ENCODE data around the gene ABI3.

DNA sequence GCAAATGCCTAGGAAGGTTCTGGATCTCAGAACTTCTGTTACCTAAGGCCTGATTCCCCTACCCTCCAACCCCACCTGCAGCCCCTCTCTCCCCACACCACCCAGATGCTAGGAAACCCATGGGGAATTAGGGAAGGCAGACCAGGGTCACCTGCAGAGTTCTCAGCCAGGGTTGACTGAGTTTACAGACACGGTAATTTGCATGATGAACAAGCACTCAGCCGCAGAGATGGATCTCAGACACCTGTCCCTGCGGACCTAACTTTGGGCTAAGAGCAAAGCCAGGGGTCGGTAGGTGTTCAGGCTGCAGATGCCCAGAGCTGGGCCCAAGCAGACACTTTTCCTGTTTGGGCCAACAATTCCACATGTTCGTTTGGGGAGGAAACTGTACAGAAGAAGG, 2.9 kb downstream of the ABI3 start:
- TF ChIP-seq EGR1 (IDR thresholded peaks at IDR 0.05; ENCODE audit: low read depth in 2 of 2): no peak
- TF ChIP-seq, protein P1, sequence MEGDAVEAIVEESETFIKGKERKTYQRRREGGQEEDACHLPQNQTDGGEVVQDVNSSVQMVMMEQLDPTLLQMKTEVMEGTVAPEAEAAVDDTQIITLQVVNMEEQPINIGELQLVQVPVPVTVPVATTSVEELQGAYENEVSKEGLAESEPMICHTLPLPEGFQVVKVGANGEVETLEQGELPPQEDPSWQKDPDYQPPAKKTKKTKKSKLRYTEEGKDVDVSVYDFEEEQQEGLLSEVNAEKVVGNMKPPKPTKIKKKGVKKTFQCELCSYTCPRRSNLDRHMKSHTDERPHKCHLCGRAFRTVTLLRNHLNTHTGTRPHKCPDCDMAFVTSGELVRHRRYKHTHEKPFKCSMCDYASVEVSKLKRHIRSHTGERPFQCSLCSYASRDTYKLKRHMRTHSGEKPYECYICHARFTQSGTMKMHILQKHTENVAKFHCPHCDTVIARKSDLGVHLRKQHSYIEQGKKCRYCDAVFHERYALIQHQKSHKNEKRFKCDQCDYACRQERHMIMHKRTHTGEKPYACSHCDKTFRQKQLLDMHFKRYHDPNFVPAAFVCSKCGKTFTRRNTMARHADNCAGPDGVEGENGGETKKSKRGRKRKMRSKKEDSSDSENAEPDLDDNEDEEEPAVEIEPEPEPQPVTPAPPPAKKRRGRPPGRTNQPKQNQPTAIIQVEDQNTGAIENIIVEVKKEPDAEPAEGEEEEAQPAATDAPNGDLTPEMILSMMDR (IDR thresholded peaks at IDR 0.05; ENCODE audit: low read depth, low read length, missing input control): no peak
- TF ChIP-seq MAX (IDR thresholded peaks at IDR 0.05): no peak
- TF ChIP-seq RAD21 (IDR thresholded peaks at IDR 0.05): no peak
- no peak for TF ChIP-seq NR2F2 (IDR thresholded peaks at IDR 0.05)
- TF ChIP-seq FOXA2 (IDR thresholded peaks at IDR 0.05): no peak
- TF ChIP-seq GABPA (IDR thresholded peaks at IDR 0.05 in 1 of 2, conservative IDR thresholded peaks at IDR 0.05 in 1 of 2): no peak
- no peak for TF ChIP-seq YY1 (IDR thresholded peaks at IDR 0.05)
- TF ChIP-seq, protein P2, sequence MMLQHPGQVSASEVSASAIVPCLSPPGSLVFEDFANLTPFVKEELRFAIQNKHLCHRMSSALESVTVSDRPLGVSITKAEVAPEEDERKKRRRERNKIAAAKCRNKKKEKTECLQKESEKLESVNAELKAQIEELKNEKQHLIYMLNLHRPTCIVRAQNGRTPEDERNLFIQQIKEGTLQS (IDR thresholded peaks at IDR 0.05): no peak
- TF ChIP-seq, protein P3, sequence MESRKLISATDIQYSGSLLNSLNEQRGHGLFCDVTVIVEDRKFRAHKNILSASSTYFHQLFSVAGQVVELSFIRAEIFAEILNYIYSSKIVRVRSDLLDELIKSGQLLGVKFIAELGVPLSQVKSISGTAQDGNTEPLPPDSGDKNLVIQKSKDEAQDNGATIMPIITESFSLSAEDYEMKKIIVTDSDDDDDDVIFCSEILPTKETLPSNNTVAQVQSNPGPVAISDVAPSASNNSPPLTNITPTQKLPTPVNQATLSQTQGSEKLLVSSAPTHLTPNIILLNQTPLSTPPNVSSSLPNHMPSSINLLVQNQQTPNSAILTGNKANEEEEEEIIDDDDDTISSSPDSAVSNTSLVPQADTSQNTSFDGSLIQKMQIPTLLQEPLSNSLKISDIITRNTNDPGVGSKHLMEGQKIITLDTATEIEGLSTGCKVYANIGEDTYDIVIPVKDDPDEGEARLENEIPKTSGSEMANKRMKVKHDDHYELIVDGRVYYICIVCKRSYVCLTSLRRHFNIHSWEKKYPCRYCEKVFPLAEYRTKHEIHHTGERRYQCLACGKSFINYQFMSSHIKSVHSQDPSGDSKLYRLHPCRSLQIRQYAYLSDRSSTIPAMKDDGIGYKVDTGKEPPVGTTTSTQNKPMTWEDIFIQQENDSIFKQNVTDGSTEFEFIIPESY (IDR thresholded peaks at IDR 0.05): no peak
- no peak for TF ChIP-seq REST (IDR thresholded peaks at IDR 0.05)
- no peak for TF ChIP-seq SP1 (IDR thresholded peaks at IDR 0.05)
